GM19395 (cell line): ENCODE measurements around the gene ANKRD13A.
"Not testable (repeated sequence)": the region's sequence is repeated elsewhere in the genome, so short reads cannot be mapped to it uniquely, and the experiment has no call there.

Source experiments
- ATAC-seq: cut with Tn5 transposase; IDR thresholded peaks from one replicate; pipeline ENCODE4 v1.9.1; 2021; ENCODE audit warnings: mild to moderate bottlenecking, moderate library complexity; ENCODE audit not compliant: unreplicated experiment

Gene ANKRD13A

GRCh38 chr12:110005319-110005973 lies 6.2 kb downstream of the ANKRD13A start:
- ATAC-seq, result no peak

- ATAC-seq, result no peak
These were observed 6.9 kb downstream of the ANKRD13A start for GRCh38 chr12:110006115-110006514.

- no peak for ATAC-seq
These were observed 8.7 kb downstream of the ANKRD13A start for GRCh38 chr12:110007881-110008280.

GRCh38 chr12:110008681-110009398 lies 9.6 kb downstream of the ANKRD13A start:
- ATAC-seq, result not testable (repeated sequence)

- no peak for ATAC-seq
These were observed 11.9 kb downstream of the ANKRD13A start for GRCh38 chr12:110010853-110011723.

GRCh38 chr12:110012137-110012536 lies 12.9 kb downstream of the ANKRD13A start:
- ATAC-seq, result peak; percentile 56

GRCh38 chr12:110012659-110013058 lies 13.4 kb downstream of the ANKRD13A start:
- ATAC-seq, result no peak

- no peak for ATAC-seq
These were observed 15.9 kb downstream of the ANKRD13A start for GRCh38 chr12:110015132-110015531.

- ATAC-seq, result no peak
These were observed 21.7 kb downstream of the ANKRD13A start for GRCh38 chr12:110020956-110021355.

- no peak for ATAC-seq
These were observed 24.1 kb downstream of the ANKRD13A start for GRCh38 chr12:110023059-110023980.

- ATAC-seq, result no peak
These were observed 24.8 kb downstream of the ANKRD13A start for GRCh38 chr12:110024051-110024450.

- no peak for ATAC-seq
These were observed 29.1 kb downstream of the ANKRD13A start for GRCh38 chr12:110028323-110028722.

GRCh38 chr12:110029290-110029815 lies 30.1 kb downstream of the ANKRD13A start:
- no peak for ATAC-seq

GRCh38 chr12:110033888-110034287 lies 34.7 kb downstream of the ANKRD13A start:
- no peak for ATAC-seq

GRCh38 chr12:110035534-110036104 lies 36.4 kb downstream of the ANKRD13A start:
- ATAC-seq, result no peak

GRCh38 chr12:110037315-110037714 lies 38.1 kb downstream of the ANKRD13A start:
- no peak for ATAC-seq

GRCh38 chr12:110038741-110039084 lies 39.5 kb downstream of the ANKRD13A start:
- ATAC-seq, result no peak

GRCh38 chr12:110039085-110039807 lies 40.0 kb downstream of the ANKRD13A start:
- ATAC-seq, result no peak

- ATAC-seq, result no peak
These were observed 43.0 kb downstream of the ANKRD13A start for GRCh38 chr12:110042264-110042663.
